ENCODE data around the gene LYZL1. TPM values are rescaled to one million over a fixed set of nuclear protein-coding genes. Genes with fewer than 3 reads are reported as not detected.

The LYZL1 gene
- total and polyA plus RNA-seq, 9 of the 15 experiments (the other 6 are each of a cell fraction or from before 2014, with no cell fraction given): not detected

- WGBS (ENCODE audit: insufficient coverage, low coverage, missing lambda C conversion rate): 2% methylated on average over 3 of the region's 3 CpGs
- DNase-seq (ENCODE audit: extremely low read depth in 1 of 4, low spot score in 3 of 4) (no peak), FAIRE-seq (no peak), ATAC-seq (no peak)
- POLR2A ChIA-PET: no interaction called here
- no peaks in the 10 kb centered on the region for H3K79me2 ChIP-seq (ENCODE audit: control insufficient read depth, insufficient read depth, low read length)
- H3K4me2 ChIP-seq (ENCODE audit: insufficient read depth, low read length): no peak overlapping the region
- BruUV-seq (replicated peaks): no TSS peak
- H3K36me3 ChIP-seq (ENCODE audit: control insufficient read depth, insufficient read depth, low read length): no peaks in the 10 kb centered on the region
- H3K9me3 ChIP-seq (replicated peaks; ENCODE audit: control insufficient read depth, insufficient read depth, low read depth, low read length): no peaks in the 10 kb centered on the region
- H3K27ac ChIP-seq (ENCODE audit: extremely low read depth, low read depth, low read length): no peak overlapping the region
- no peaks in the 10 kb centered on the region for H3K9me1 ChIP-seq (ENCODE audit: control insufficient read depth, insufficient read depth, low read length)
- CTCF ChIA-PET (ENCODE audit: low intra/inter-chr PET ratio): no interaction called here
- H2AFZ ChIP-seq (ENCODE audit: low read depth, low read length): no peak overlapping the region
- H3K4me3 ChIP-seq: no peak overlapping the region
- intact Hi-C loops (cut with micrococcal nuclease) (no loop called here), in situ Hi-C loops (cut with MboI) (no loop called here)
- peaks cover 10 to 39% of the 10 kb centered on the region in 2 experiments for H3K4me1 ChIP-seq (replicated peaks in 1 of 2; ENCODE audit: control insufficient read depth in 2 of 2, insufficient read depth in 2 of 2, low read length in 2 of 2)
- no peak overlapping the region for H3K9ac ChIP-seq (ENCODE audit: insufficient read depth in 1 of 2, low read depth in 2 of 2, low read length in 2 of 2)
- TF ChIP-seq CREM (IDR thresholded peaks at IDR 0.05; ENCODE audit: low read depth) (no peak), RHOXF2B (CRISPR knock-in tag; conservative IDR thresholded peaks at IDR 0.05) (no peak), PHF8 (IDR thresholded peaks at IDR 0.05; ENCODE audit: borderline replicate concordance, low read length) (no peak), ZNF143 (CRISPR knock-in tag; IDR thresholded peaks at IDR 0.05) (no peak), ILF3 (IDR thresholded peaks at IDR 0.05; ENCODE audit: borderline replicate concordance) (no peak), ZNF274 (IDR thresholded peaks at IDR 0.05; ENCODE audit: borderline replicate concordance, low read depth, low read length) (no peak), RAD51 (IDR thresholded peaks at IDR 0.05; ENCODE audit: borderline replicate concordance, low read depth) (no peak), POLR2G (IDR thresholded peaks at IDR 0.05; ENCODE audit: low read depth, low read length) (no peak), ARID1B (IDR thresholded peaks at IDR 0.05) (no peak), PPARD (CRISPR knock-in tag; IDR thresholded peaks at IDR 0.05) (no peak), SRSF3 (IDR thresholded peaks at IDR 0.05; ENCODE audit: insufficient read depth, low read length) (no peak), AFF4 (CRISPR knock-in tag; IDR thresholded peaks at IDR 0.05) (no peak), ZBTB5 (IDR thresholded peaks at IDR 0.05) (no peak)
- H3K27me3 ChIP-seq (ENCODE audit: control insufficient read depth in 2 of 2, insufficient read depth in 2 of 2, low read length in 2 of 2): peaks cover 0 to 18% of the 10 kb centered on the region in 2 experiments; a peak in 2 of 5 replicates
- no peaks in the 10 kb centered on the region for H4K20me1 ChIP-seq (replicated peaks; ENCODE audit: control insufficient read depth, insufficient read depth, low read length)
These were observed 35.2 kb upstream of the LYZL1 start for GRCh38 chr10:29253690-29254029.
